DND-41 (cell line): Measurements from ENCODE around the gene SGCE.

ENCODE experiments used
- ATAC-seq: fragments of 200-7000 bp; cut with Tn5 transposase; 3 replicates; pipeline ENCODE4 v1.9.1; 2021; ENCODE audit warnings: low read depth; ENCODE audit not compliant: insufficient read depth
- DNase-seq: peaks from one replicate; pipeline ENCODE4 v3.0.0-alpha.2; 2020
- H2AFZ ChIP-seq: 2 replicates; pipeline ENCODE4 v1.6.0; 2012; ENCODE audit warnings: low read depth, low read length
- H3K27ac ChIP-seq: 2 replicates; pipeline ENCODE4 v1.5.1; 2012; ENCODE audit warnings: low read length, inconsistent platforms
- H3K27me3 ChIP-seq: fragments of 200-600 bp; sonication (generic); 2 replicates; pipeline ENCODE4 v1.6.0; 2012; ENCODE audit warnings: low read length, mild to moderate bottlenecking, inconsistent platforms; ENCODE audit not compliant: insufficient read depth, poor library complexity
- H3K36me3 ChIP-seq: 2 replicates; pipeline ENCODE4 v1.5.1; 2012; ENCODE audit warnings: low read length, inconsistent platforms; ENCODE audit not compliant: insufficient read depth
- H3K4me1 ChIP-seq: 2 replicates; pipeline ENCODE4 v1.5.1; 2012; ENCODE audit warnings: mild to moderate bottlenecking, low read length; ENCODE audit not compliant: insufficient read depth
- H3K4me2 ChIP-seq: 2 replicates; pipeline ENCODE4 v1.6.0; 2012; ENCODE audit warnings: mild to moderate bottlenecking, moderate library complexity, low read length, inconsistent platforms; ENCODE audit not compliant: insufficient read depth
- H3K4me3 ChIP-seq, 2 experiments: fragments of 200-600 bp in 1 of 2; shearing (Covaris generic) in 1 of 2; 2 replicates each; pipeline ENCODE4 v1.5.1; 2012 to 2016; ENCODE audit warnings: inconsistent platforms in 2 of 2, low read length in 2 of 2, mild to moderate bottlenecking in 2 of 2, low read depth in 1 of 2, moderate library complexity in 1 of 2
- H3K79me2 ChIP-seq: 2 replicates; pipeline ENCODE4 v1.6.0; 2012; ENCODE audit warnings: low read length, inconsistent platforms; ENCODE audit not compliant: insufficient read depth
- H3K9ac ChIP-seq: 2 replicates; pipeline ENCODE4 v1.6.0; 2012; ENCODE audit warnings: low read depth, mild to moderate bottlenecking, inconsistent platforms, low read length, moderate library complexity
- H3K9me3 ChIP-seq: 2 replicates; pipeline ENCODE4 v1.5.1; 2012; ENCODE audit warnings: low read length, moderate library complexity, mild to moderate bottlenecking, inconsistent platforms; ENCODE audit not compliant: insufficient read depth, severe bottlenecking
- H4K20me1 ChIP-seq: 2 replicates; pipeline ENCODE4 v1.6.0; 2012; ENCODE audit warnings: low read length; ENCODE audit not compliant: insufficient read depth
- EZH2 ChIP-seq: IDR thresholded peaks from 3 replicates; pipeline ENCODE4 v1.6.1; 2012; ENCODE audit warnings: borderline replicate concordance, low read depth, mild to moderate bottlenecking, moderate library complexity, low read length, inconsistent platforms; ENCODE audit not compliant: severe bottlenecking
- TF ChIP-seq, protein P1 (sequence below): IDR thresholded peaks from 2 replicates; pipeline ENCODE4 v1.5.1; 2012; ENCODE audit warnings: borderline replicate concordance, low read length, moderate library complexity, mild to moderate bottlenecking; ENCODE audit not compliant: poor library complexity, severe bottlenecking; ENCODE audit errors: extremely low read depth

The SGCE gene

DNA sequence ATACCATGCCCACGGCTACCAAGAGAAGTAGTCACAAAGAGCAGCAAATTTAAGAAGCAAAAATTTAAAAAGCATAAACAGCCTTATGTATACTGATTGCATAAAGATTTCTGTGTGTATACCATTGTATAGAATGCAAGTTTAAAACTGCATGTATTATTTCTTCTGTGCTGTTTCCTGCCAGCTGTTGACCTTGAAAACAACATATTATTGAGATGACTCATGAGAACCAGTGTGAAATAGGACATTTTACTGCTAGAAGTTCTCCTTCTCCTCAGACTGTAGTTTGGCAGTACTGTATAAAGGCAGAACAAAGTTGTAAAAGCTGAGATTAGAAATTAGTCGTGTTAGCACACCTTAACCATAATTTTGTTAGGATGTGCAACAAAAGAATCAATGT is 42.3 kb upstream of the SGCE start:
- Histone ChIP-seq H3K27me3 (no peaks in the 10 kb centered on the region), H2AFZ (no peak overlapping the region), H4K20me1 (no peaks in the 10 kb centered on the region), H3K36me3 (no peaks in the 10 kb centered on the region), H3K4me2 (no peak overlapping the region), H3K9ac (no peak overlapping the region), H3K9me3 (no peaks in the 10 kb centered on the region), H3K27ac (no peak overlapping the region), H3K4me1 (no peaks in the 10 kb centered on the region), H3K4me3 (no peak overlapping the region), H3K79me2 (no peaks in the 10 kb centered on the region)
- ATAC-seq (no peak), DNase-seq (no peak)
- TF ChIP-seq EZH2: no peak
- TF ChIP-seq, protein P1, sequence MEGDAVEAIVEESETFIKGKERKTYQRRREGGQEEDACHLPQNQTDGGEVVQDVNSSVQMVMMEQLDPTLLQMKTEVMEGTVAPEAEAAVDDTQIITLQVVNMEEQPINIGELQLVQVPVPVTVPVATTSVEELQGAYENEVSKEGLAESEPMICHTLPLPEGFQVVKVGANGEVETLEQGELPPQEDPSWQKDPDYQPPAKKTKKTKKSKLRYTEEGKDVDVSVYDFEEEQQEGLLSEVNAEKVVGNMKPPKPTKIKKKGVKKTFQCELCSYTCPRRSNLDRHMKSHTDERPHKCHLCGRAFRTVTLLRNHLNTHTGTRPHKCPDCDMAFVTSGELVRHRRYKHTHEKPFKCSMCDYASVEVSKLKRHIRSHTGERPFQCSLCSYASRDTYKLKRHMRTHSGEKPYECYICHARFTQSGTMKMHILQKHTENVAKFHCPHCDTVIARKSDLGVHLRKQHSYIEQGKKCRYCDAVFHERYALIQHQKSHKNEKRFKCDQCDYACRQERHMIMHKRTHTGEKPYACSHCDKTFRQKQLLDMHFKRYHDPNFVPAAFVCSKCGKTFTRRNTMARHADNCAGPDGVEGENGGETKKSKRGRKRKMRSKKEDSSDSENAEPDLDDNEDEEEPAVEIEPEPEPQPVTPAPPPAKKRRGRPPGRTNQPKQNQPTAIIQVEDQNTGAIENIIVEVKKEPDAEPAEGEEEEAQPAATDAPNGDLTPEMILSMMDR: no peak

DNA sequence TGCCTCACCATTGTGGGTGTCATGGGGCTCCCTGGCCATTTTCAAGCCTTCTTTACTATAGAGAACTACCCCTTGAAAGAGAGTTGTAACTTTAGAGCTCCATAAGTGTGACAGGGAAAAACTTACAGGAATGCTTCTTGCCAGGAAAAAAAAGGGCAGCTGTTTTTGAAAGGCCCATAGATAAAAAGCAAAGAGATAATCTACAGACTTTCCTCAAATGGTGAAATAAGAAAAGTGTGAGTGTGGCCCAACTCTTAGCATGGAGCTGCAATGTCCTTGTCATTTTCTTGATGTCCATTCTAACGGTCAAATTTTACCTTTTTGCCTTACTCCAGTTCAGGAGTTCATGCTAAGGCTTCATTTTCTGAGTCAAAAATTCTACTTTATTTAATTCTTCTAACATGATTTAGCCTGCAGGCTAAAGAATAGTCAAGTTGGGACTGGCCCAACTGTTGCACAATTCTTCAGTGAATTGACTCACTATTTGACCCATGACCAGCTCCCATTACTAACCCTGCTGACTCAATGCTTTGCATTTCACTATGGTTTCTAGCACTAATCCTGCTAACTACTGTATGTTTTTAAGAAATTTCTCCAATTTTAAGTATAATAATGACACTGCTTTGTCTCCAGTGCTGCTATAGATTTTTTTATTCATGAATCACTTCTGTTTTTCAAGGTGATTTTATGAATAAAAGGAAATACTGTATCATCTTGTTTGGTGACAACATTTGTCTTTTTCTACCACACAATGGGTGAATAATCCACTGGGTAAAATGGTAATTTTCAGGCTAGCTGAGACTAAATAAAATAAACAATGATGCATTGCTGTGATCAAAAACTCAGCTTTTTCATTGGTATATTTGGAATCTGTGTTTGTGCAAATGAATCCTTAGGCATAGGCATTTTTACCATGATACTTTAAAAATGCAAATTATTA is 41.4 kb upstream of the SGCE start:
- no peaks in the 10 kb centered on the region for H3K36me3 ChIP-seq
- H3K9me3 ChIP-seq: no peaks in the 10 kb centered on the region
- no peaks in the 10 kb centered on the region for H3K27me3 ChIP-seq
- no peak overlapping the region for H2AFZ ChIP-seq
- no peak overlapping the region for H3K27ac ChIP-seq
- no peaks in the 10 kb centered on the region for H3K4me1 ChIP-seq
- no peak overlapping the region for H3K4me2 ChIP-seq
- TF ChIP-seq, protein P1: no peak
- no peak for TF ChIP-seq EZH2
- DNase-seq (no peak), ATAC-seq (no peak)
- no peak overlapping the region for H3K4me3 ChIP-seq
- H4K20me1 ChIP-seq: no peaks in the 10 kb centered on the region
- no peaks in the 10 kb centered on the region for H3K79me2 ChIP-seq
- H3K9ac ChIP-seq: no peak overlapping the region

DNA sequence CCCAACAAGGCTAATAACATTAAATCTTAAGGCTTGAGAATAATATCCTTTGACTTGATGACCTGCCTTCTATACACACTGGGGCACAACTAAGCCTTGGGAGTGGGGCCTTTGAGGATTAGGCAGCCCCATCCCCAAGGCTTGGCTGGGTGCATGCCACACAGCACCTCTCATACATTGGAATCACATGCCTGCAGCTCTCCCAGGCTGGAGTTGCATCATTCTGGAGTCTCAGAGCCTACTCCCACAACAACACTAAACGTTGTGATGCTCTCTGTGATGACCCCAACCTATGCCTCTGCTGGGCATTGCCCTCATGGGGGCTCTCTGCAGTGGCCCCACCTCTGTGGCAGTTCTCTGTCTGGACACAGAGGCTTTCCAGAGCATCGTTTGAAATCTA is 31.9 kb upstream of the SGCE start:
- H3K9ac ChIP-seq: no peak overlapping the region
- no peaks in the 10 kb centered on the region for H3K27me3 ChIP-seq
- H3K4me1 ChIP-seq: no peaks in the 10 kb centered on the region
- no peak for TF ChIP-seq EZH2
- TF ChIP-seq, protein P1: no peak
- H2AFZ ChIP-seq: no peak overlapping the region
- no peaks in the 10 kb centered on the region for H3K36me3 ChIP-seq
- no peak overlapping the region for H3K4me3 ChIP-seq
- no peak for DNase-seq
- no peaks in the 10 kb centered on the region for H3K79me2 ChIP-seq
- H3K4me2 ChIP-seq: no peak overlapping the region
- no peaks in the 10 kb centered on the region for H4K20me1 ChIP-seq
- no peaks in the 10 kb centered on the region for H3K9me3 ChIP-seq
- ATAC-seq: no peak
- no peak overlapping the region for H3K27ac ChIP-seq
